Coronary artery (tissue), 2 donors: ENCODE results near the gene NDUFB2.
"Not testable (repeated sequence)": the region's sequence is repeated elsewhere in the genome, so short reads cannot be mapped to it uniquely, and the experiment has no call there.

Experiments
- DNase-seq: peaks from one replicate; pipeline ENCODE4 v3.0.0-alpha.2; 2017; ENCODE audit warnings: low spot score
- H3K27ac ChIP-seq, 2 donors: fragments of 200-600 bp; sonication (generic); one replicate each; pipeline ENCODE4 v1.5.1; 2016 to 2019
- H3K4me3 ChIP-seq: fragments of 200-600 bp; sonication (generic); 2 replicates; pipeline ENCODE4 v1.5.1; 2016; ENCODE audit warnings: mild to moderate bottlenecking, moderate library complexity
- CTCF ChIP-seq: fragments of 200-600 bp; sonication (generic); IDR thresholded peaks from one replicate; pipeline ENCODE4 v1.5.1; 2019; ENCODE audit warnings: antibody characterized with exemption

Gene NDUFB2

DNA sequence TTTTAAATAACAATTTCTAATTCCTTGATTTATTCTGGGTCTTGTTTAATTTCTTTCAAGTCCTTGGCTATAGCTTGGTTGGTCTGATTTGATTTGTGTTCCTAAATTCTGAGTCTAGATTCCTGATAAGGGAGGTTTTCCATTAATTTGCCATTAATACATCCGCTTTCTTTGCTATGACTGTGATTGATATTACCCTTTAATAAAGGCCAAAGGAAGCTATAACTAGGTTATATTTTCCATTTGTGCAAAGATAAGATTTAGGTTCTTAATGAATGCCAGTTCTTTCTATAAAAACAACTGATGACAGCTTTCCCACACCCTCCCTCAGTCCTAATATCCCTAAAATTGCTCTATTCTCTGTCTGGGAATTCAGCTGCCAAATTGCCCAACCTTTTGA, 28.2 kb downstream of the NDUFB2 start:
- no peak for TF ChIP-seq CTCF

GRCh38 chr7:140726281-140726680, 29.8 kb downstream of the NDUFB2 start:
- DNase-seq = no peak
- Histone ChIP-seq H3K4me3 (no peak overlapping the region), H3K27ac (no peak overlapping the region)
- no peak for TF ChIP-seq CTCF

More for the DNA sequence above, 28.2 kb downstream of the NDUFB2 start:
- no peak for DNase-seq
- Histone ChIP-seq H3K4me3 (no peak overlapping the region), H3K27ac (no peak overlapping the region)

- no peak for DNase-seq
- no peak for TF ChIP-seq CTCF
- H3K27ac ChIP-seq = no peak overlapping the region
- H3K4me3 ChIP-seq = no peak overlapping the region
These were observed 35.9 kb downstream of the NDUFB2 start for GRCh38 chr7:140732416-140732815.

- Histone ChIP-seq H3K4me3 (no peak overlapping the region), H3K27ac (no peak overlapping the region)
- DNase-seq = no peak
- TF ChIP-seq CTCF = no peak
These were observed 37.6 kb downstream of the NDUFB2 start for GRCh38 chr7:140734096-140734495.

DNA sequence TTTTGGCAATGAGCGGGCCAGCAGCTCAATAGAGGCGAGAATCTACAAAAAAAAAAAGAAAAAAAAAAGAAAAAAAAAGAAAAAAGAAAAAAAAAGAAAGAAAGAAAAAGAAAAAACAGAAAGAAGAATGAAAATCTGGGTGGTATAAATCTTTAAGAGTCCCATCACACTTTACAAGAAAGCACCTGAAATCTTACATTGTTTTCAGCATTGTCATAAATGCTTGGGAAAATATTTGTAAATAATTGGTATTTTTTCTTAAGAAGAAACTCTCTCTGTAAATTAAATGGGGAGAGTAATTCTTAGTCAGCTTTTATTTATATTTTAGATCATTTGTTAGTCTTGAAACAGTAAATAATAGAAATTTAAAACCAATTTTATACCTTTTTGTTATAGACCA, 38.2 kb downstream of the NDUFB2 start:
- Histone ChIP-seq H3K27ac (no peak overlapping the region), H3K4me3 (no peak overlapping the region)
- TF ChIP-seq CTCF = no peak
- DNase-seq = no peak

DNA sequence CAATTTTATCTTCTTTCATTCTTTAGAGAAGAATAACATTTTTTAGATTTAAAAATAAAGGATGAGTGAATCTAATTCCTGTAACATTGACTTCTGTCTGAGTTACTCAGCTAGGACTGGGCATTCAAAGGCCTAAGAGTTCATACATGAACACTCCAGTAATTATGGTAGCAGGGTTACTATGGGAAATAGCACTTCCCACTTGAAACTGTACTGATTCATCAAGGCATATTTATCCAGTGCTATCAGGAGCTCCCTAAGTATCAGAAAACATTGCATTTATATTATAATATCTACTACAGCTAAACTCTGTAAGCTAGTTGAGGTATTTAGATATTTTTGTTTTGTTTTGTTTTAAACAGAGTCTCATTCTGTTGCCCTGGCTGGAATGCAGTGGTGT, 41.8 kb downstream of the NDUFB2 start:
- Histone ChIP-seq H3K27ac (no peak overlapping the region), H3K4me3 (no peak overlapping the region)
- DNase-seq = no peak
- no peak for TF ChIP-seq CTCF

DNA sequence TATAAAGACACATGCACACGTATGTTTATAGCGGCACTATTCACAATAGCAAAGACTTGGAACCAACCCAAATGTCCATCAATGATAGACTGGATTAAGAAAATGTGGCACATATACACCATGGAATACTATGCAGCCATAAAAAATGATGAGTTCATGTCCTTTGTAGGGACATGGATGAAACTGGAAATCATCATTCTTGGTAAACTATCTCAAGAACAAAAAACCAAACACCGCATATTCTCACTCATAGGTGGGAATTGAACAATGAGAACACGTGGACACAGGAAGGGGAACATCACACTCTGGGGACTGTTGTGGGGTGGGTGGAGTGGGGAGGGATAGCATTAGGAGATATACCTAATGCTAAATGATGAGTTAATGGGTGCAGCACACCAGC, 46.7 kb downstream of the NDUFB2 start:
- not testable (repeated sequence) for H3K4me3 ChIP-seq, H3K27ac ChIP-seq, DNase-seq

- no peak for DNase-seq
- no peak overlapping the region for H3K4me3 ChIP-seq
- TF ChIP-seq CTCF = no peak
- H3K27ac ChIP-seq = no peak overlapping the region
These were observed 47.5 kb downstream of the NDUFB2 start for GRCh38 chr7:140744005-140744404.
